Stimulated activated CD8-positive, alpha-beta memory T cell treated with anti-CD3 and anti-CD28 coated beads, Interleukin-2, amount 100 ng/mL, for 1 hour (primary cell): Measurements from ENCODE around the gene GCHFR.

Source experiments
- DNase-seq, 2 donors: peaks; one replicate each; pipeline ENCODE4 v3.0.0-alpha.2; 2020; ENCODE audit warnings: low read depth in 2 of 2

Gene GCHFR

GRCh38 chr15:40808861-40809450 is 45.1 kb downstream of the GCHFR start:
- no peak for DNase-seq

- no peak for DNase-seq
Observed at GRCh38 chr15:40812721-40813425, 49.0 kb downstream of the GCHFR start.

GRCh38 chr15:40815042-40815698 is 51.3 kb downstream of the GCHFR start:
- no peak for DNase-seq
